Activated CD4-positive, alpha-beta T cell treated with anti-CD3 and anti-CD28 coated beads, Interleukin-2, amount 10 ng/mL, durations not matched to agents 24 days and 14 days (primary cell): ENCODE results near the gene ADPRHL1. TPM values are rescaled to one million over a fixed set of nuclear protein-coding genes. Genes with fewer than 3 reads are reported as not detected.
"Not testable (repeated sequence)": the region's sequence is repeated elsewhere in the genome, so short reads cannot be mapped to it uniquely, and the experiment has no call there.

ENCODE experiments used
- DNase-seq: peaks from one replicate; pipeline ENCODE4 v3.0.0; 2022
- H3K27ac Mint-ChIP-seq: one replicate; pipeline ENCODE4 v1.8.0; 2022; ENCODE audit warnings: mild to moderate bottlenecking, mixed read lengths
- H3K27me3 Mint-ChIP-seq: one replicate; pipeline ENCODE4 v1.8.0; 2022; ENCODE audit warnings: mixed read lengths
- H3K36me3 Mint-ChIP-seq: one replicate; pipeline ENCODE4 v1.8.0; 2022; ENCODE audit warnings: low read depth, mild to moderate bottlenecking, mixed read lengths
- H3K4me1 Mint-ChIP-seq: one replicate; pipeline ENCODE4 v1.8.0; 2021; ENCODE audit warnings: mixed read lengths
- H3K4me3 Mint-ChIP-seq: one replicate; pipeline ENCODE4 v1.8.0; 2022; ENCODE audit warnings: mild to moderate bottlenecking, moderate library complexity, mixed read lengths
- H3K9me3 Mint-ChIP-seq: one replicate; pipeline ENCODE4 v1.8.0; 2021; ENCODE audit warnings: mixed read lengths
- intact Hi-C: fragments of 100-400 bp; cut with micrococcal nuclease; formaldehyde crosslinking; loops from one replicate; pipeline ENCODE4 v1.15.1; 2023
- total RNA-seq: library from RNA; stranded (reverse); gene quantifications from 2 replicates; pipeline ENCODE4 v1.2.3, GENCODE V29; 2022

The ADPRHL1 gene
- total RNA-seq, 1 donor from 2014 or later, result 0.86 TPM

- intact Hi-C loops, result no loop called here
- Mint-ChIP-seq H3K27ac (no peak overlapping the region), H3K9me3 (no peaks in the 10 kb centered on the region), H3K4me1 (no peaks in the 10 kb centered on the region), H3K27me3 (no peaks in the 10 kb centered on the region), H3K4me3 (no peak overlapping the region), H3K36me3 (peaks cover 32% of the 10 kb centered on the region)
- no peak for DNase-seq
Measured at GRCh38 chr13:113472355-113473025, 19.2 kb upstream of the ADPRHL1 start.

DNA sequence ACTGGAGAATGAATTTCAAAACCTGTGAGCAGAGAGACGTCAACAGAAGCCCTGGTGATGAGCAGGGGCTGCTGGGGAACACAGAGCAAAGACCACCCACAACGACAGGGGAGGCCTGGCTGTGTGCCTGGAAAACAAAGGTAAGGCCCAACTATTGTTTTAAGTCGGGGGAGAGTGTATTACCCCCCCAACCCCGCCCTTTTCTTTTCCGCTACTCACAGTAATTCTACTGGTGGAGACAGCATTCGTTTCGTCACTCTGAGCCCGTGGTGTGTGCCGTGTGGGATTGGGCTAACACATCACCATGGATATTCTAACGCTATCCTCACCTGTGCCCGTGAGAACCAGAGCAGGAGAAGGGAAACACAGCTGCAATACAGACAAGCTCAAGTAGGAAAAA is 18.6 kb upstream of the ADPRHL1 start:
- H3K4me3 Mint-ChIP-seq, result no peak overlapping the region
- no peak overlapping the region for H3K27ac Mint-ChIP-seq
- H3K27me3 Mint-ChIP-seq, result no peaks in the 10 kb centered on the region
- no peaks in the 10 kb centered on the region for H3K9me3 Mint-ChIP-seq
- H3K4me1 Mint-ChIP-seq, result no peaks in the 10 kb centered on the region
- DNase-seq, result no peak
- H3K36me3 Mint-ChIP-seq, result peaks cover 35% of the 10 kb centered on the region
- intact Hi-C loops, result no loop called here

DNA sequence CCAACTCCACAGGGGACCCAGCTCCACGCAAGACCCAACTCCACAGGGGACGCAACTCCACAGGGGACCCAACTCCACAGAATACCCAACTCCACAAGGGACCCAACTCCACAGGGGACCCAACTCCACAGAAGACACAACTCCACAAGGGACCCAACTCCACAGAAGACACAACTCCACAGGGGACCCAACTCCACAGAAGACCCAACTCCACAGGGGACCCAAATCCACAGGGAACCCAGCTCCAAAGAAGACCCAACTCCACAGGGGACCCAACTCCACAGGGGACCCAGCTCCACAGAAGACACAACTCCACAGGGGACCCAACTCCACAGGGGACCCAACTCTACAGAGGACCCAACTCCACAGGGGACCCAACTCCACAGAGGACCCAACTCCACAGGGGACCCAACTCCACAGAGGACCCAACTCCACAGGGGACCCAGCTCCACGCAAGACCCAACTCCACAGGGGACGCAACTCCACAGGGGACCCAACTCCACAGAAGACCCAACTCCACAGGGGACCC is 17.4 kb upstream of the ADPRHL1 start:
- intact Hi-C loops, H3K4me3 Mint-ChIP-seq, H3K27ac Mint-ChIP-seq, H3K4me1 Mint-ChIP-seq, DNase-seq, H3K27me3 Mint-ChIP-seq, H3K9me3 Mint-ChIP-seq: not testable (repeated sequence)
- peaks cover 38% of the 10 kb centered on the region for H3K36me3 Mint-ChIP-seq

DNA sequence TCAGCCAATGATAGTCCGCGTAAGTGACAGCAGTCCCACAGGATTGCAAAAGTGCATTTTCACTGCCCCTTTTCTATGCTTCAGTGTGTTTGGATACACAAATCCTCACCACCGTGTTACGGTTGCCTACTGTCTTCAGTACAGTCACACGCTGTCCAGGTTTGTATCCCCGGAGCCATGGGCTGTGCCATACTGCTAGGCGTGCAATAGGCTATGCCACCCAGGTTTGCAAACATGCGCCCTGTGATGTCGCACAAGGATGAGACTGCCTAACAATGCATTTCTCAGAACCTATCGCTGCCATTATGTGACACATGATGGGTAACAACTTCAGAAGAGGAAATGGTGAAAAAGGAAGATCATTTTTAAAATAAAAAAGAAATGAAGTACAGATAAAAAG is 16.8 kb upstream of the ADPRHL1 start:
- no peak overlapping the region for H3K27ac Mint-ChIP-seq
- no peak for DNase-seq
- no peaks in the 10 kb centered on the region for H3K9me3 Mint-ChIP-seq
- H3K4me3 Mint-ChIP-seq, result no peak overlapping the region
- intact Hi-C loops, result no loop called here
- H3K27me3 Mint-ChIP-seq, result no peaks in the 10 kb centered on the region
- H3K36me3 Mint-ChIP-seq, result peaks cover 38% of the 10 kb centered on the region
- peaks cover 2% of the 10 kb centered on the region for H3K4me1 Mint-ChIP-seq

DNA sequence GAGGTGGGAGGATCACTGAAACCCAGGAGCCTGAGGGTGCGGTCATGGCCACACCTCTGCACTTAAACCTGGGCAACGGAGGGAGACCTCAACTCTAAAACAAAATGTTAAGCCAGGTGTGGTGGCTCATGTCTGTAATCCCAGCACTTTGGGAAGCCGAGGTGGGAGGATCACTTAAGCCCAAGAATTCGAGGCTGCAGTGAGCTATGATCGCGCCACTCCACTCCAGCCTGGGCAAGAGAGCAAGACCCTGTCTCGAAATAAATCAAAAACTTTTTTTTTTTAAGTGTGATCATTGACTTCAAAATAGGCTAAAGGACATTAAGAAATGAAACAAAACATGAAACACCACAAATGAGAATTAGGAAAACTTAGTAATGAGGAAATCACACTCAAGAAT is 16.3 kb upstream of the ADPRHL1 start:
- H3K4me1 Mint-ChIP-seq, result peaks cover 2% of the 10 kb centered on the region
- H3K9me3 Mint-ChIP-seq, result no peaks in the 10 kb centered on the region
- no peak overlapping the region for H3K27ac Mint-ChIP-seq
- H3K27me3 Mint-ChIP-seq, result no peaks in the 10 kb centered on the region
- intact Hi-C loops, result no loop called here
- no peak overlapping the region for H3K4me3 Mint-ChIP-seq
- no peak for DNase-seq
- peaks cover 35% of the 10 kb centered on the region for H3K36me3 Mint-ChIP-seq

GRCh38 chr13:113468472-113469201 is 15.3 kb upstream of the ADPRHL1 start:
- no peaks in the 10 kb centered on the region for H3K27me3 Mint-ChIP-seq
- DNase-seq, result no peak
- intact Hi-C loops, result no loop called here

GRCh38 chr13:113468029-113468428 is 14.7 kb upstream of the ADPRHL1 start:
- no peak overlapping the region for H3K27ac Mint-ChIP-seq
- intact Hi-C loops, result no loop called here
- H3K9me3 Mint-ChIP-seq, result no peaks in the 10 kb centered on the region
- peaks cover 26% of the 10 kb centered on the region for H3K36me3 Mint-ChIP-seq
- no peak for DNase-seq
- H3K4me3 Mint-ChIP-seq, result no peak overlapping the region
- no peaks in the 10 kb centered on the region for H3K27me3 Mint-ChIP-seq
- peaks cover 2% of the 10 kb centered on the region for H3K4me1 Mint-ChIP-seq

More at GRCh38 chr13:113468472-113469201, 15.3 kb upstream of the ADPRHL1 start:
- no peak overlapping the region for H3K4me3 Mint-ChIP-seq
- peaks cover 2% of the 10 kb centered on the region for H3K4me1 Mint-ChIP-seq
- peaks cover 30% of the 10 kb centered on the region for H3K36me3 Mint-ChIP-seq
- no peaks in the 10 kb centered on the region for H3K9me3 Mint-ChIP-seq
- H3K27ac Mint-ChIP-seq, result no peak overlapping the region

- Mint-ChIP-seq H3K4me1 (peaks cover 2% of the 10 kb centered on the region), H3K4me3 (no peak overlapping the region), H3K27me3 (no peaks in the 10 kb centered on the region), H3K27ac (no peak overlapping the region), H3K9me3 (no peaks in the 10 kb centered on the region), H3K36me3 (peaks cover 20% of the 10 kb centered on the region)
- DNase-seq, result no peak
- intact Hi-C loops, result no loop called here
Measured at GRCh38 chr13:113466383-113466782, 13.1 kb upstream of the ADPRHL1 start.

DNA sequence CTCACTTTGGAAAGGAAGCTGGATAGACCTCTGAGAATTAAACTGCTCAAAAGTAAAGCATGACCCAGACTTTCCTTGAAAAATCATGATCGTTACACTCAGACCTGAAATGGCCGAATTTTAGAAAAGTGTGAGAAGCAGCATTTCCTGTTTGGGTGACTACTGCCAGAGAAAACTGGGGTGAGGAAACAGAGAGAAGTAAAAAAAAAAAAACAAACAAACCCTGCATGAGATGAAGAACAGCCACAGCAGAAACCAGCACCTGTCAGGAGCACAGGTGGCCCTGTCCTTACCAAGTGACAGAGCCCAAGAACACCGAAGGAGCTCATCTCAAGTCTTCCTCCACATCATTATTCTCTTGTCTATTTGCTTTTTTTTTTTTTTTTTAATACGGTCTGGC is 12.0 kb upstream of the ADPRHL1 start:
- no peak overlapping the region for H3K27ac Mint-ChIP-seq
- H3K4me3 Mint-ChIP-seq, result no peak overlapping the region
- peaks cover 2% of the 10 kb centered on the region for H3K4me1 Mint-ChIP-seq
- intact Hi-C loops, result no loop called here
- DNase-seq, result no peak
- H3K9me3 Mint-ChIP-seq, result no peaks in the 10 kb centered on the region
- no peaks in the 10 kb centered on the region for H3K27me3 Mint-ChIP-seq
- H3K36me3 Mint-ChIP-seq, result peaks cover 19% of the 10 kb centered on the region

- DNase-seq, result no peak
- Mint-ChIP-seq H3K27ac (no peak overlapping the region), H3K4me1 (peaks cover 2% of the 10 kb centered on the region)
Measured at GRCh38 chr13:113464476-113464875, 11.2 kb upstream of the ADPRHL1 start.

GRCh38 chr13:113461022-113461751 is 7.9 kb upstream of the ADPRHL1 start:
- peaks cover 20% of the 10 kb centered on the region for H3K36me3 Mint-ChIP-seq
- H3K4me1 Mint-ChIP-seq, result peaks cover 2% of the 10 kb centered on the region
- H3K27ac Mint-ChIP-seq, result no peak overlapping the region
- DNase-seq, result no peak
- H3K4me3 Mint-ChIP-seq, result no peak overlapping the region
- no peaks in the 10 kb centered on the region for H3K27me3 Mint-ChIP-seq
- intact Hi-C loops, result no loop called here
- H3K9me3 Mint-ChIP-seq, result no peaks in the 10 kb centered on the region

More at GRCh38 chr13:113464476-113464875, 11.2 kb upstream of the ADPRHL1 start:
- Mint-ChIP-seq H3K36me3 (peaks cover 21% of the 10 kb centered on the region), H3K9me3 (no peaks in the 10 kb centered on the region), H3K4me3 (no peak overlapping the region), H3K27me3 (no peaks in the 10 kb centered on the region)
- intact Hi-C loops, result no loop called here

- peaks cover 2% of the 10 kb centered on the region for H3K4me1 Mint-ChIP-seq
- no peak for DNase-seq
Measured at GRCh38 chr13:113460599-113460998, 7.3 kb upstream of the ADPRHL1 start.

DNA sequence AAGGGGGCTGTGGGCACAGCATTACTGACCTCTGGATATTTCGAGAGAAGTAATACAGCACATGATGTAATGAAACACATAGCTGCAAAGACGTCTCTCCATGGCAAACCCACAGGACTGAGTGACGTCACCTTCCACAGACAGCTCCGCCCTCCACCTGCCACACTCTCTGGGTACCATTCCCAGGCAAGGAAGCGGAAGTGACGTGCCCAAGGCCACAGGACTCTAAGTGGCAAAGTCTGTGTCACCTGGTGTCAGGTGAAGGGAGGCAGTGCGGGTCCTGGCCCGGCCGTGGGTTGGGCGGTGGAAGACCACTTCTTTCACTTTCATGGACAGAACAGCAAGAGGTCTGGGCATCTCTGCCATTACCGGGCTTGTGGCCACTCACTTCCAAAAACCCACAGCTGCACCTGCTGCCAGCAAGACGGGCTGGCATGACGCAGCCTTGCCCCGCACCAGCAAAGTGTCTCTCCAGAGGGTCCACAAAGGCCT is 6.8 kb upstream of the ADPRHL1 start:
- no peak for DNase-seq
- Mint-ChIP-seq H3K27me3 (no peaks in the 10 kb centered on the region), H3K9me3 (no peaks in the 10 kb centered on the region), H3K36me3 (peaks cover 24% of the 10 kb centered on the region), H3K4me3 (no peak overlapping the region), H3K4me1 (no peaks in the 10 kb centered on the region), H3K27ac (no peak overlapping the region)
- intact Hi-C loops, result no loop called here

More at GRCh38 chr13:113460599-113460998, 7.3 kb upstream of the ADPRHL1 start:
- H3K27ac Mint-ChIP-seq, result no peak overlapping the region
- H3K27me3 Mint-ChIP-seq, result no peaks in the 10 kb centered on the region
- peaks cover 22% of the 10 kb centered on the region for H3K36me3 Mint-ChIP-seq
- H3K4me3 Mint-ChIP-seq, result no peak overlapping the region
- no peaks in the 10 kb centered on the region for H3K9me3 Mint-ChIP-seq
- intact Hi-C loops, result no loop called here
